ENCODE measurements around the gene MAP4K4.

DNA sequence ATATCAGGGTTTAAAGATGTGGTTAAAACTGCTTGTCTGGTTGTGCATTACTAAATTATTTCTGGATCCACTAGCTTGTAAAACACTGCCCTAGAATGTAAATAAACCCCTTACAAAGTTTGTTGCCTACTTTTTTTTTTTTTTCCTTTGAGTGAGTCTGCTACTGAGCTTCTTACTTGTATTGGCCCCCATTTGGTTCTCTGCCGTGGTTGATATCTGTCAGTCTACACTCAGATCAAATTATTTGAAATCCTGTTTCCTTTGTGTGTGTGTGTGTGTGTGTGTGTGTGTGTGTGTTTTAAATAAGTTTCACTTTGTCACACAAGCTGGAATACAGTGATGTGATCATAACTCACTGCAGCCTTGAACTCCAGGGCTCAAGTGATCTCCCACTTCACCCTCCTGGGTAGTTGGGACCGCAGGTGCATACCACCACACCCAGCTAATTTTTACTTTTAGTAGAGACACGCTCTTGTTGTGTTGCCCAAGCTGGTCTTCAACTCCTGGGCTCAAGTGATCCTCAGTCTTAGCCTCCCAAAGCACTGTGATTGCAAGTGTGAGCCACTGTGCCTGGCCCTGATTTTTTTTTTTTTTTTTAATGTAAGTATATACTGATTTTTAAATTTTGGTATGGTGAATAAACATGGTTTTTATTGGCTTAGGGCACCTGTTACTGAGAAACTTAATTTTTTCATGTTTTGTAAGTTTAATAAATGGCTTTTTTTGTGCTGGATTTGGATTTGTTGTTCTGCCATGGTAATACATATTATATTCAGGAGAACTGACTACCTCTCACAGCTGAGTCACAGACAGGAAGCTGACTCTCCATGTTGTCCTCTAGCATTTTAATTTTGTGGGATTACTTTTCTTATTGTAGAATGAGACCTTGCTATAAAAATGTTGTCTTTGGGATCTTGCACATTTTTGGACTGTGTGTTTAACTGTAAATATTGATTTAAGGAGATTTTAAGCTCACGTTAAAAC lies 48.5 kb downstream of the MAP4K4 start:
- TF ChIP-seq CTCF (IDR thresholded peaks at IDR 0.05; ENCODE audit: low read depth, low read length) (no peak), EZH2phosphoT487 (IDR thresholded peaks at IDR 0.05; ENCODE audit: low read depth) (no peak)
